HG03521 (cell line): ENCODE results near the gene THRB.

ENCODE experiments used
- ATAC-seq: cut with Tn5 transposase; IDR thresholded peaks from one replicate; pipeline ENCODE4 v1.9.1; 2021; ENCODE audit warnings: mild to moderate bottlenecking, moderate library complexity; ENCODE audit not compliant: unreplicated experiment

Gene THRB

DNA sequence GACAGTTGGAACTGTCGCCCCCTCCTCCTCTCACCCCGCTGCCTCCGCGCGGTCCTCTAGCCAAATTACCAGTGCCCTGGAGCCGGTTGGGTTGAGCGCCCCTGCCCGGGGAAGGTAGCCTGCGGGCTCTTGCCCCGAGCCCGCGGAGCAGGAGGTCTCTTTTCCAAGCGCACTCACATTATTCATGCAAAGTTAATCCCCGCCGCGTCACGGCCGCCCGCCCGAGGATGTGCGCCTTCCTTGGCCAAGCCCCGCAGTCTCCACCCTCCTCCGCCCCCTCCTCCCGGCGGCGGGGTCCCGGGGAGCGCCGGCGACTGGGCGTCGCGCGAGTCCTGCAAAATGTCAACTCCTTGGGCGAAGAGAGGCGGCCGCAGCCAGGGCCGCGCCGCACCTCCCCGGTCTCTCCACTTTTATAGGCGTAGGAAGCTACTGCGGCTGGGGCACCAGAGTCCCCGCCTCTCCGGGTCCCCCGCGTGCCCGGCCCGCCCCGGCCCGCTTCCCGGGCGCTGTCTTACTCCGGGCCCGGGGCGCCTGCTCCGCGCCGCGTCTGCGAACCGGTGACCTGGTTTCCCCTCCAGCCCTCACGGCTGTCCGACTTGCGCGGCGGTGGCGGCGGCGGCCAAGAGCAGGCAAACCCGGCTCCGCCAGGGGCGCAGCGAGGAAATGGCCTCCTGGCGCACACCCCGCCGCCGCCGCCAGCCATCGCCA, at the start of gene THRB:
Gene THRB (minus strand): TSS at position 233 of the 708 bp plus-strand sequence.
- peak; percentile 43 for ATAC-seq

DNA sequence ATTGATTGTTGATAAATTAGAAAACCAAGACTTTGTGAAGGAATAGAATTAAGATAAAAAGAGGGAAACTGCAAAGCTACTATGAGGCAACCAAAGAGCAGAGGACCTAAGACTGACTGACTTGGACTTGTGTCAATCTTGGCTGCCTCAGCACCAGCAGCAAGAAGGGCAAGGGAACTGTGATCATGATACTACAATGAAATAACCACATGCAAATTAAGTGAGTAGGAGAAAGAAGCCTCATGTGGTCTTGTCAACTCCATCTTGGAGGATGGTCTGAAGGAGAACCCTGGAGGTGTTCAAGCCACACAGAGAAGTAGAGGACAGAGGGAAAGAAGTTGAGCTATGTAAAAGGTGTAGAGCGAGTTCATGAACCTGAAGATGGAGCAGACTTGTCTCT, 47.3 kb upstream of the THRB start:
- ATAC-seq, result no peak

DNA sequence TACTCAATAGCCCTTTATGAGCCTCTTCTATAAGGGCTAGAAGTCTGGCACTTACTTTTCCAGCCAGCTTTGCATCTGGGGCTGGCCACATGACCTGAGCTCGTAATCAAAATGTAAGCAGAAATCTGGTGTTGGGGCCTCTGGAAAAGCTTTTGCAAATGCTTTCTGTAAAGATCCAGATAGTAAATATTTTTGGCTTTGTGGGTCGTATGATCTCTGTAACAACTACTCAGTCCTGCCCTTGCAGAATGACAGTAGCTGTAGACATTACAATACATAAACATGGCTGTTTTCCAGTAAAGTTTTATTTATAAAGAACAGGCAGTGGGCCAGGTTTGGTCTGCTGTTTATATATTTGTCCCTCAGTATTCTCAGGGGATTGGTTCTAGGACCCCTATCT, 46.2 kb upstream of the THRB start:
- ATAC-seq, result no peak

DNA sequence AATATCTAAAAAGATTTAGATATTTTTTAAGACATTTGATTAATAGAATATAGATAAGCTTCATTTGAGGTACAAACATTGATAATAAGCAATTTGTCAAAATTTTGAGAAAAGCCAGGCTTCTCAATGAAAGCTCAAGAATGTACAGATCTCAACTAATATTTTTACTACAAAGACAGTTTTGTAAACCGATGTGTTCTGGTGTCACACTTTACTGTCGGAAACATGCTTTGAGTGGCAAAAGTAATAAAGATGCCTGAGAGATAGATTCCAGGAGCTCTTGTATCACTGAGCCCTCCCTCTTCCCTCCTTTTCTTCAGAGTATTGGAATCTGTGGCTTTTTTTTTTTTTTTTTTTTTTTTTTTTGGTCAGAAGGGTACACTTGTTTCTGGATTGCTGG, 45.0 kb upstream of the THRB start:
- ATAC-seq, result no peak

DNA sequence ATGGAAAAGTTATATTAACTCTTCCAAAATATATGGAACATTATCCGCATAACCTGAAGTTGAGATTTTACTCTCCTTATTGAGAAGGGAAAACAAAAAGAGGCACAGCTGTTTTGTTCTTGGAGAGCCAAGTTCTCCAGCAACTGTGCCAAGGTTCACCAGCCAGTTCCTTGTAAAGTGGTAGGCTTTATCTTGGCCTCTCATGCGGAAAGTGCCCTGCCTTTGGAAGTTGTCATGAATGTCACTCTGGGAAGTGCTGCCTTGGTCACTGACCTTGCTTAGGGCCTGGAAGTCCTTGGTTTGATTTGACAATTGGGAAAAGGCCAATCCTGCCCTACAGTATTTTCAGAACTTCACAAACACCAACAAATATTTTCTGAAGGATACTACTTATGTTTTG, 44.2 kb upstream of the THRB start:
- ATAC-seq, result no peak

GRCh38 chr3:24533561-24534193, 39.0 kb upstream of the THRB start:
- no peak for ATAC-seq

- no peak for ATAC-seq
Measured at GRCh38 chr3:24530471-24530870, 35.8 kb upstream of the THRB start.

DNA sequence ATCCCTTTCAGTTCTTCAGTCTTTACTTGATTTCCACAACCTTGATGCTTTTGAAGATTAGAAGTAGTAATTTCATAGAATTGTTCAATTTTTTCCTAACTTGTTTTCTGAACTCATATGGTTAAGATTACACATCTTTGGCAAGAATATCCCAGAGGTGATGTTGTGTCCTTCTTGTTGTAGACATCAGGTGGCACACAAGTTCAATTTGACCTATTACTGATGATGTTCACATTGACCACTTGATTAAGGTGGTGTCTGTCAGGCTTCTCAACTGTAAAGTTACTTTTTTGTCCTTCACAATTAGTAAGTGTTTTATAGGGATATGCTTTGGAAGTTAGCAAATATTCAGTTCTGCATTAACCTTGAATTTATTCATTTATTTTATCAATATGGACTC, 34.6 kb upstream of the THRB start:
- ATAC-seq, result no peak

GRCh38 chr3:24526640-24527212, 32.1 kb upstream of the THRB start:
- ATAC-seq, result no peak

GRCh38 chr3:24525557-24525956, 30.9 kb upstream of the THRB start:
- no peak for ATAC-seq

DNA sequence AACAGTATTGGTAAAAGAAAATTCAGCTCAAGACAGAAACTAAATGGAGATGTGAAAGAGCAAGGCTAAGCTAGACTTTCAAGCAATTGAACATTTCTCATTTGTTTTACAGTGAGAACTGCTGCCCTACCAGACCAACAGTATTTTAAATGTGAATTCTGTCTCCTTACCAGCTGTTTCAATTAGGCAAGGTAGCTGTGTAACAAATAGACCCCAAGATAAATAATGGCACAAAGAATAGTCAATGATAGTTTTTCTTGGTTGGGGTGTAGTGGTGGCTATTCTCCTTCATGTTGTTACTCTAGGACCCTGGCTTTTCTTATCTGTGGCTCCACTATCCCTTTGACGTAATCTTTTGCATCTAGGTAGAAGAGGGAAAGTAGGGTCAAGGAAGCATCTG, 30.4 kb upstream of the THRB start:
- ATAC-seq, result no peak

DNA sequence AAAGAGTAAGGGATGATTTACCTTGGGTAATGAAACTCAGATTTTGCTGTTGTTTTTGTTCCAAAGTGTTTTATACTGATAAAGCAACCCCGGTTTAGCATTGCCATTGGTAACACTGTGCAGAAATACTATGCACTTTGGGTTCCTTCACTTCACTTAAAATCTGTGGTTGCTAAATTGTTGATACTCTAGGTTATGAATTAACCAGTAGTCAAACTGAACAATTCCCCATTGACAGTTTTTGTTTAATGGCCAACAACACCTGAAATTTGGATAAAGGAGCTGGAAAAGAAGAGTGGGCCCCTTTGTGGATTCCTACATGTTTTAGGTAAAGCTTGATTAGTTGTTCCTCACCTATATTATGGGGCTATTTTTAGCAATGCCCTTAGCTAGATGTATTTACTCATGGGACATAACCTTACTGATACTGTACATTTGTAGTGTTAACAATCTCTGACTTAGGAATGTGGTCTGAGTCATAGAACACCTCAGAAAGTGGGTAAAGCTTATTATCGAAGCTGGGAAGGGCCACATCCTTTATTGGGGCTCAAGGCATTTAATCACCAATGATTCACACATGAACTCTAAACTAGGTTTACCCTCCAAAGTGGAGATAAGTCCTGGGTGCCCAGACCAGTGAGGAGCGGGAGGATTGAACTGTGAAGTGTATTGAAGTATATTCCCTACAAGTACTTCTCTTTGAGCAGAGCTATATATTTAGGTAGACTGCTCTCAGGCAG, 29.5 kb upstream of the THRB start:
- no peak for ATAC-seq

- ATAC-seq, result no peak
Measured at GRCh38 chr3:24523215-24523614, 28.6 kb upstream of the THRB start.

DNA sequence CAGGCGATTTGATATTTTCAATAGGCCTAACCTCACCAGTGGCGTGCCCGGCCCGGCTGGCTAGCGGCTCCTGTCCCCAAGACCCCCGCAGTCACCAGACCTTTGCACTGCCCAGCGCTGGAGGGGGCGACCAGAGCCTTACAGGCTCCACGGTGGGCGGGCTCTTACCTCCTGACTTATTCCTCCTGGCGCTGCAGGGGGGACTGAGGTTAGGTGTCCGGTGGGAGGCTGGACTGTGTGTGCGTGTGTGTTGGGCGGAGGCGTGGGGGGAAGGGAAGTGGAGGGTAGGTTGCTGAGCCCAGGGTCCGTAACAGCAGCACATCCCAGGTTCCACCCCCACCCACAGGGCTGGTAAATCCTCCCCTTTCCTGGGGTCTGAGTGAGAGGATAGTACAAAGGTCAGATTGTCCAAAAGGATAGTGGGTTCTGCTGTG, 27.5 kb upstream of the THRB start:
- ATAC-seq, result no peak

- ATAC-seq, result peak; percentile 39
Measured at GRCh38 chr3:24521420-24522145, 26.9 kb upstream of the THRB start.

- ATAC-seq, result no peak
Measured at GRCh38 chr3:24520976-24521419, 26.3 kb upstream of the THRB start.

- no peak for ATAC-seq
Measured at GRCh38 chr3:24520101-24520495, 25.4 kb upstream of the THRB start.

- peak; percentile 39 for ATAC-seq
Measured at GRCh38 chr3:24519368-24520100, 24.9 kb upstream of the THRB start.

DNA sequence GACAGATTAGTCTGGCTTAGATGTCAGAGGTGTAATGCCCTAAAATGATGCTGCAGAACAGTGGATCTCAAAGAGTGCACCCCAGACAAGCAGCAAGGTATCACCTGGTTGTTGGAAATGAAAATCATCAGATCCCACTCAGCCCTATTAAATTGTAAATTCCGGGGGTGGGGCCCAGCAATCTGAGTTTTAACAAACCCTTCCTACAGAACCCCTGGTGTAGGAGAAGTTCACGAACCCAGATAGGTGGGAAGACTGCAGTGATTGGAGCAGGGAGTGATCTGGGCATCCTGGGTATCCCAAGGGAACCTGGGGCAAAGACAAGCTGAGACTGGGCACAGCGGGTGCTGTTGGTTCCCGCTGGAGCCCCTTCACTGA, 24.3 kb upstream of the THRB start:
- no peak for ATAC-seq

- no peak for ATAC-seq
Measured at GRCh38 chr3:24514119-24514518, 19.5 kb upstream of the THRB start.
